ENCODE data around the gene HACD2. TPM values are rescaled to one million over a fixed set of nuclear protein-coding genes. Genes with fewer than 3 reads are reported as not detected.

The HACD2 gene
- total and polyA plus RNA-seq, 2 donors from 2014 or later, result 13.1 to 25.4 TPM

- H3K27ac ChIP-seq (ENCODE audit: low read depth in 2 of 2, low read length in 2 of 2), result no peak overlapping the region
- intact Hi-C loops (cut with DNase I), result no loop called here
- no peak for DNase-seq
- TF ChIP-seq, protein P1, sequence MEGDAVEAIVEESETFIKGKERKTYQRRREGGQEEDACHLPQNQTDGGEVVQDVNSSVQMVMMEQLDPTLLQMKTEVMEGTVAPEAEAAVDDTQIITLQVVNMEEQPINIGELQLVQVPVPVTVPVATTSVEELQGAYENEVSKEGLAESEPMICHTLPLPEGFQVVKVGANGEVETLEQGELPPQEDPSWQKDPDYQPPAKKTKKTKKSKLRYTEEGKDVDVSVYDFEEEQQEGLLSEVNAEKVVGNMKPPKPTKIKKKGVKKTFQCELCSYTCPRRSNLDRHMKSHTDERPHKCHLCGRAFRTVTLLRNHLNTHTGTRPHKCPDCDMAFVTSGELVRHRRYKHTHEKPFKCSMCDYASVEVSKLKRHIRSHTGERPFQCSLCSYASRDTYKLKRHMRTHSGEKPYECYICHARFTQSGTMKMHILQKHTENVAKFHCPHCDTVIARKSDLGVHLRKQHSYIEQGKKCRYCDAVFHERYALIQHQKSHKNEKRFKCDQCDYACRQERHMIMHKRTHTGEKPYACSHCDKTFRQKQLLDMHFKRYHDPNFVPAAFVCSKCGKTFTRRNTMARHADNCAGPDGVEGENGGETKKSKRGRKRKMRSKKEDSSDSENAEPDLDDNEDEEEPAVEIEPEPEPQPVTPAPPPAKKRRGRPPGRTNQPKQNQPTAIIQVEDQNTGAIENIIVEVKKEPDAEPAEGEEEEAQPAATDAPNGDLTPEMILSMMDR (IDR thresholded peaks at IDR 0.05; ENCODE audit: borderline replicate concordance, extremely low read depth, insufficient read depth), result no peak
- FAIRE-seq, result no peak
- no peaks in the 10 kb centered on the region for H3K9me3 ChIP-seq (ENCODE audit: control insufficient read depth in 2 of 3, insufficient read depth in 1 of 3, low read length in 3 of 3)
- H3K4me3 ChIP-seq (ENCODE audit: low read length in 3 of 3), result no peak overlapping the region
- H3K4me1 ChIP-seq (ENCODE audit: control insufficient read depth in 2 of 3, insufficient read depth in 2 of 3, low read depth in 1 of 3, low read length in 3 of 3), result no peaks in the 10 kb centered on the region
- H3K27me3 ChIP-seq (ENCODE audit: control insufficient read depth, insufficient read depth, low read length), result no peaks in the 10 kb centered on the region
- no peak overlapping the region for H3K9ac ChIP-seq (ENCODE audit: low read length in 3 of 3)
- no peaks in the 10 kb centered on the region for H3K36me3 ChIP-seq (ENCODE audit: control insufficient read depth in 2 of 3, insufficient read depth in 3 of 3, low read length in 3 of 3)
Measured at GRCh38 chr3:123459862-123460261, 125.0 kb downstream of the HACD2 start.

GRCh38 chr3:123458255-123458654 lies 126.6 kb downstream of the HACD2 start:
- intact Hi-C loops (cut with DNase I), result no loop called here
- FAIRE-seq, result no peak

GRCh38 chr3:123457841-123458240 lies 127.0 kb downstream of the HACD2 start:
- H3K9ac ChIP-seq (ENCODE audit: low read length in 3 of 3), result no peak overlapping the region
- intact Hi-C loops (cut with DNase I), result no loop called here
- FAIRE-seq (no peak), DNase-seq (no peak)
- H3K27ac ChIP-seq (ENCODE audit: low read depth in 2 of 2, low read length in 2 of 2), result no peak overlapping the region
- H3K4me1 ChIP-seq (ENCODE audit: control insufficient read depth in 2 of 3, insufficient read depth in 2 of 3, low read depth in 1 of 3, low read length in 3 of 3), result no peaks in the 10 kb centered on the region
- TF ChIP-seq, protein P1 (IDR thresholded peaks at IDR 0.05; ENCODE audit: borderline replicate concordance, extremely low read depth, insufficient read depth), result no peak
- no peaks in the 10 kb centered on the region for H3K36me3 ChIP-seq (ENCODE audit: control insufficient read depth in 2 of 3, insufficient read depth in 3 of 3, low read length in 3 of 3)
- no peaks in the 10 kb centered on the region for H3K9me3 ChIP-seq (ENCODE audit: control insufficient read depth in 2 of 3, insufficient read depth in 1 of 3, low read length in 3 of 3)
- no peak overlapping the region for H3K4me3 ChIP-seq (ENCODE audit: low read length in 3 of 3)
- no peaks in the 10 kb centered on the region for H3K27me3 ChIP-seq (ENCODE audit: control insufficient read depth, insufficient read depth, low read length)

More at GRCh38 chr3:123458255-123458654, 126.6 kb downstream of the HACD2 start:
- DNase-seq, result no peak
- H3K27me3 ChIP-seq (ENCODE audit: control insufficient read depth, insufficient read depth, low read length), result no peaks in the 10 kb centered on the region
- H3K36me3 ChIP-seq (ENCODE audit: control insufficient read depth in 2 of 3, insufficient read depth in 3 of 3, low read length in 3 of 3), result no peaks in the 10 kb centered on the region
- TF ChIP-seq, protein P1 (IDR thresholded peaks at IDR 0.05; ENCODE audit: borderline replicate concordance, extremely low read depth, insufficient read depth), result no peak
- no peaks in the 10 kb centered on the region for H3K9me3 ChIP-seq (ENCODE audit: control insufficient read depth in 2 of 3, insufficient read depth in 1 of 3, low read length in 3 of 3)
- H3K4me3 ChIP-seq (ENCODE audit: low read length in 3 of 3), result no peak overlapping the region
- H3K27ac ChIP-seq (ENCODE audit: low read depth in 2 of 2, low read length in 2 of 2), result no peak overlapping the region
- no peak overlapping the region for H3K9ac ChIP-seq (ENCODE audit: low read length in 3 of 3)
- H3K4me1 ChIP-seq (ENCODE audit: control insufficient read depth in 2 of 3, insufficient read depth in 2 of 3, low read depth in 1 of 3, low read length in 3 of 3), result no peaks in the 10 kb centered on the region

DNA sequence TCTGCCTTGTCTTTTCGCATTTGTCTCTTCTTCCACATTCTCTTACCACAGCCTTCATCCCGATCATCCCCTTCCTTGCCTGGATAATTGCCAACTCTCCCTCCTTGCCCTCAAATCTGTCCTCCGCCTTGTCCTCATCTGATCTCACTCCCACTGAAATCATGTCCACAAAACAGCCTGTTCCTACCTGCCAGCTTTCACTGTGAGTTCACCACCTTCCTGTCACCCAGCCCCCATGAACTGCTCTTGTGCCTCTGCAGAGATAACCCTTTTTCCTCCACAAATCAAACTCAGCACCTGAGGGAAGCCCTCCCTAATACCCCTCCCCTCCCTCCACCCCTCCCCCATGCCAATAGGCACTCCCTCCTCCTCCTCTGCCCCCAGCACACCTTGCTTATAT lies 131.2 kb downstream of the HACD2 start:
- TF ChIP-seq, protein P1 (IDR thresholded peaks at IDR 0.05; ENCODE audit: borderline replicate concordance, extremely low read depth, insufficient read depth), result no peak
- H3K9ac ChIP-seq (ENCODE audit: low read length in 3 of 3), result no peak overlapping the region
- DNase-seq (no peak), FAIRE-seq (no peak)
- no peak overlapping the region for H3K27ac ChIP-seq (ENCODE audit: low read depth in 2 of 2, low read length in 2 of 2)
- no peaks in the 10 kb centered on the region for H3K9me3 ChIP-seq (ENCODE audit: control insufficient read depth in 2 of 3, insufficient read depth in 1 of 3, low read length in 3 of 3)
- intact Hi-C loops (cut with DNase I), result no loop called here
- H3K4me1 ChIP-seq (ENCODE audit: control insufficient read depth in 2 of 3, insufficient read depth in 2 of 3, low read depth in 1 of 3, low read length in 3 of 3), result peaks cover 0 to under 1% (median 0%) of the 10 kb centered on the region in 3 donors
- H3K4me3 ChIP-seq (ENCODE audit: low read length in 3 of 3), result no peak overlapping the region
- no peaks in the 10 kb centered on the region for H3K27me3 ChIP-seq (ENCODE audit: control insufficient read depth, insufficient read depth, low read length)
- H3K36me3 ChIP-seq (ENCODE audit: control insufficient read depth in 2 of 3, insufficient read depth in 3 of 3, low read length in 3 of 3), result no peaks in the 10 kb centered on the region

All from kidney (tissue), 14 donors.